ENCODE measurements around the gene MAD2L2.

Gene MAD2L2

GRCh38 chr1:11671205-11671543, 9.8 kb downstream of the MAD2L2 start:
- in situ Hi-C loops (cut with HindIII; ENCODE audit: low pct_ligation_motif_present, low sequenced_read_pairs) = no loop called here
- H3K27me3 ChIP-seq (replicated peaks) = no peaks in the 10 kb centered on the region
- H3K4me3 ChIP-seq (ENCODE audit: low read depth, low read length) = no peak overlapping the region
- no peak for DNase-seq
- H3K27ac ChIP-seq = no peak overlapping the region
- peaks cover 3% of the 10 kb centered on the region for H3K36me3 ChIP-seq (replicated peaks)
- TF ChIP-seq, protein P1, sequence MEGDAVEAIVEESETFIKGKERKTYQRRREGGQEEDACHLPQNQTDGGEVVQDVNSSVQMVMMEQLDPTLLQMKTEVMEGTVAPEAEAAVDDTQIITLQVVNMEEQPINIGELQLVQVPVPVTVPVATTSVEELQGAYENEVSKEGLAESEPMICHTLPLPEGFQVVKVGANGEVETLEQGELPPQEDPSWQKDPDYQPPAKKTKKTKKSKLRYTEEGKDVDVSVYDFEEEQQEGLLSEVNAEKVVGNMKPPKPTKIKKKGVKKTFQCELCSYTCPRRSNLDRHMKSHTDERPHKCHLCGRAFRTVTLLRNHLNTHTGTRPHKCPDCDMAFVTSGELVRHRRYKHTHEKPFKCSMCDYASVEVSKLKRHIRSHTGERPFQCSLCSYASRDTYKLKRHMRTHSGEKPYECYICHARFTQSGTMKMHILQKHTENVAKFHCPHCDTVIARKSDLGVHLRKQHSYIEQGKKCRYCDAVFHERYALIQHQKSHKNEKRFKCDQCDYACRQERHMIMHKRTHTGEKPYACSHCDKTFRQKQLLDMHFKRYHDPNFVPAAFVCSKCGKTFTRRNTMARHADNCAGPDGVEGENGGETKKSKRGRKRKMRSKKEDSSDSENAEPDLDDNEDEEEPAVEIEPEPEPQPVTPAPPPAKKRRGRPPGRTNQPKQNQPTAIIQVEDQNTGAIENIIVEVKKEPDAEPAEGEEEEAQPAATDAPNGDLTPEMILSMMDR (IDR thresholded peaks at IDR 0.05; ENCODE audit: low read depth, low read length, missing control alignments) = no peak

GRCh38 chr1:11670747-11671146, 10.2 kb downstream of the MAD2L2 start:
- no peak for DNase-seq
- Histone ChIP-seq H3K27me3 (replicated peaks) (no peaks in the 10 kb centered on the region), H3K4me3 (ENCODE audit: low read depth, low read length) (no peak overlapping the region), H3K27ac (no peak overlapping the region), H3K36me3 (replicated peaks) (peaks cover 3% of the 10 kb centered on the region)
- in situ Hi-C loops (cut with HindIII; ENCODE audit: low pct_ligation_motif_present, low sequenced_read_pairs) = no loop called here
- TF ChIP-seq, protein P1 (IDR thresholded peaks at IDR 0.05; ENCODE audit: low read depth, low read length, missing control alignments) = no peak

DNA sequence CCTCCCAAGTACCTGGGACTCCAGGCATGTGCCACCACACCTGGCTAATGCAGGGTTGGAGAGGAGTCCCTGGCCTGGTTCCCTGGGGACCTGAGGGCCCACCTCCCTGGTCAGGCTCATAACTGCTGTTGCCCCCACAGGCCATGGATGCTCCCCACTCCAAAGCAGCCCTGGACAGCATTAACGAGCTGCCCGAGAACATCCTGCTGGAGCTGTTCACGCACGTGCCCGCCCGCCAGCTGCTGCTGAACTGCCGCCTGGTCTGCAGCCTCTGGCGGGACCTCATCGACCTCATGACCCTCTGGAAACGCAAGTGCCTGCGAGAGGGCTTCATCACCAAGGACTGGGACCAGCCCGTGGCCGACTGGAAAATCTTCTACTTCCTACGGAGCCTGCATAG, 12.4 kb downstream of the MAD2L2 start:
- peaks cover 1% of the 10 kb centered on the region for H3K36me3 ChIP-seq (replicated peaks)
- in situ Hi-C loops (cut with HindIII; ENCODE audit: low pct_ligation_motif_present, low sequenced_read_pairs) = no loop called here
- H3K27me3 ChIP-seq (replicated peaks) = no peaks in the 10 kb centered on the region
- TF ChIP-seq, protein P1 (IDR thresholded peaks at IDR 0.05; ENCODE audit: low read depth, low read length, missing control alignments) = no peak
- H3K27ac ChIP-seq = no peak overlapping the region
- no peak overlapping the region for H3K4me3 ChIP-seq (ENCODE audit: low read depth, low read length)
- no peak for DNase-seq

GRCh38 chr1:11664336-11665065, 16.4 kb downstream of the MAD2L2 start:
- TF ChIP-seq, protein P1 (IDR thresholded peaks at IDR 0.05; ENCODE audit: low read depth, low read length, missing control alignments) = no peak
- H3K36me3 ChIP-seq (replicated peaks) = no peaks in the 10 kb centered on the region
- in situ Hi-C loops (cut with HindIII; ENCODE audit: low pct_ligation_motif_present, low sequenced_read_pairs) = no loop called here
- no peak for DNase-seq
- H3K27ac ChIP-seq = no peak overlapping the region
- H3K27me3 ChIP-seq (replicated peaks) = no peaks in the 10 kb centered on the region
- peak overlapping the region; percentile 53 for H3K4me3 ChIP-seq (ENCODE audit: low read depth, low read length)

DNA sequence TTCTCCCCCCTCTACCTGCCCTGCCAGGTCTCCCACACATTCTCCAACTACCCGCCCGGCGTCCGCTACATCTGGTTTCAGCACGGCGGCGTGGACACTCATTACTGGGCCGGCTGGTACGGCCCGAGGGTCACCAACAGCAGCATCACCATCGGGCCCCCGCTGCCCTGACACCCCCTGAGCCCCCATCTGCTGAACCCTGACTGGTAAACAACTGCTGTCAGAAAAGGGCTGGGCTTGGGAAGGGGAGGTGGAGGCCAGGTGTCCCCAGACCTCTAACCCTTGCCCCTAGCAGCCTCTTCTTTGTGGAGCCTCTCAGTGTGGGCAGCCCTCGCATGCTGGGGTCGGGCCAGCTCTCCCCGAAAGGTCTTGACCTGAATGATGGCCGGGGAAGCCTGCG, 19.8 kb downstream of the MAD2L2 start:
- Histone ChIP-seq H3K4me3 (ENCODE audit: low read depth, low read length) (no peak overlapping the region), H3K27ac (no peak overlapping the region), H3K27me3 (replicated peaks) (no peaks in the 10 kb centered on the region), H3K36me3 (replicated peaks) (no peaks in the 10 kb centered on the region)
- TF ChIP-seq, protein P1 (IDR thresholded peaks at IDR 0.05; ENCODE audit: low read depth, low read length, missing control alignments) = no peak
- in situ Hi-C loops (cut with HindIII; ENCODE audit: low pct_ligation_motif_present, low sequenced_read_pairs) = no loop called here
- DNase-seq = no peak

- Histone ChIP-seq H3K27ac (no peak overlapping the region), H3K27me3 (replicated peaks) (no peaks in the 10 kb centered on the region), H3K36me3 (replicated peaks) (no peaks in the 10 kb centered on the region), H3K4me3 (ENCODE audit: low read depth, low read length) (no peak overlapping the region)
- DNase-seq = no peak
- in situ Hi-C loops (cut with HindIII; ENCODE audit: low pct_ligation_motif_present, low sequenced_read_pairs) = no loop called here
- TF ChIP-seq, protein P1 (IDR thresholded peaks at IDR 0.05; ENCODE audit: low read depth, low read length, missing control alignments) = no peak
Observed at GRCh38 chr1:11659748-11660147, 21.2 kb downstream of the MAD2L2 start.
